Choroid plexus epithelial cell (primary cell): ENCODE data around the gene PNMA1.

Experiments
- DNase-seq: peaks from one replicate; pipeline ENCODE4 v3.0.0-alpha.2; 2010; ENCODE audit warnings: low read depth
- H3K4me3 ChIP-seq: 2 replicates; pipeline ENCODE4 v1.5.1; 2011; ENCODE audit warnings: low read depth, mild to moderate bottlenecking, control low read depth, low read length, moderate library complexity
- TF ChIP-seq, protein P1 (sequence below): conservative IDR thresholded peaks from 2 replicates; pipeline ENCODE4 v1.5.1; 2011; ENCODE audit warnings: low read depth, mild to moderate bottlenecking, control low read depth, inconsistent platforms, low read length, moderate library complexity

PNMA1 gene, protein sequence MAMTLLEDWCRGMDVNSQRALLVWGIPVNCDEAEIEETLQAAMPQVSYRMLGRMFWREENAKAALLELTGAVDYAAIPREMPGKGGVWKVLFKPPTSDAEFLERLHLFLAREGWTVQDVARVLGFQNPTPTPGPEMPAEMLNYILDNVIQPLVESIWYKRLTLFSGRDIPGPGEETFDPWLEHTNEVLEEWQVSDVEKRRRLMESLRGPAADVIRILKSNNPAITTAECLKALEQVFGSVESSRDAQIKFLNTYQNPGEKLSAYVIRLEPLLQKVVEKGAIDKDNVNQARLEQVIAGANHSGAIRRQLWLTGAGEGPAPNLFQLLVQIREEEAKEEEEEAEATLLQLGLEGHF

DNA sequence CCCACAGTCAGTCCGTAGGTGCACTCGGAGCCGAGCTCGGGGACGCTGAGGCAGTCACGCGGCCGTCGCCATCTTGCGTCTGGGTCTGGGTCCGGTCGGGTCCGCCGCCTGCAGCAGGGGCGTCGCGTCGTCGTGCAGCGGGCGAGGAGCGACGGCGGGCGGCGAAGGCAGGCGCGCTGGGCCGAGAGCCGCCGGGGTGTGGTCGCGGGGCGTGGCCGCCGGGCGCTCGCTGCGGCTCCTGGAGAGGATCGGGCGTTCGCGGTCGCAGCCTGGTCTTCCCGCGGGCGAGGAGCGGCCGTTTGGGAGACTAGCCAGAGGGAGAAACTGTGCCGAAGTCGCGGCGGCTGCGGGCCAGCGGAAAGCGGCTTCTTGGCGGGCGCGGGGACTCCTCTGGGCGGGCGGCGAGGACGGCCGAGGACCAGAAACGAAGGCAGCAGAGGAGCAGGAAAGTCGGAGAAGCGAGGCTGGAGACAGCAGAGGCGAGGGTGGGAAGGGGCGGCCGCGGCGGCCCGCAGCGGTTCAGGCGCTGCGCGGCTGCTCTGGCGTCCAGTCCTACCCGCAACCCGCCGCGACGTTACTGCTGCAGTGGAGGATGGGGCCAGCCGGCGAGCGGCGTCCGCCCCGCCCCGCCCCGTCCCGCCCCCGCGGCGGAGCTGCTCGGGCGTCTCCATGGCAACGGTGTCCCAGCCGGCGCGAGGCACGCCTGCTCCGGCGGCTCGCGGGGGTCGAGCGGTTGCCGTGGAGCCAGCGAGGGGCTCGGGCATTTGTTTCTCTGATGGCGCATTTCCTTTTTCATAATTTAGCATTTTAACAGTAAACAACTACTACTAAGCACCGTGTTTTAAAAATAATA lies at the start of gene PNMA1:
TSS of gene PNMA1 (minus strand) at position 582 of the 853 bp plus-strand sequence. CDS start 745 bp downstream, outside the sequence.
- H3K4me3 ChIP-seq: peak within 1 kb of the TSS; percentile 87
- peak; percentile 81 for DNase-seq
- TF ChIP-seq, protein P1, sequence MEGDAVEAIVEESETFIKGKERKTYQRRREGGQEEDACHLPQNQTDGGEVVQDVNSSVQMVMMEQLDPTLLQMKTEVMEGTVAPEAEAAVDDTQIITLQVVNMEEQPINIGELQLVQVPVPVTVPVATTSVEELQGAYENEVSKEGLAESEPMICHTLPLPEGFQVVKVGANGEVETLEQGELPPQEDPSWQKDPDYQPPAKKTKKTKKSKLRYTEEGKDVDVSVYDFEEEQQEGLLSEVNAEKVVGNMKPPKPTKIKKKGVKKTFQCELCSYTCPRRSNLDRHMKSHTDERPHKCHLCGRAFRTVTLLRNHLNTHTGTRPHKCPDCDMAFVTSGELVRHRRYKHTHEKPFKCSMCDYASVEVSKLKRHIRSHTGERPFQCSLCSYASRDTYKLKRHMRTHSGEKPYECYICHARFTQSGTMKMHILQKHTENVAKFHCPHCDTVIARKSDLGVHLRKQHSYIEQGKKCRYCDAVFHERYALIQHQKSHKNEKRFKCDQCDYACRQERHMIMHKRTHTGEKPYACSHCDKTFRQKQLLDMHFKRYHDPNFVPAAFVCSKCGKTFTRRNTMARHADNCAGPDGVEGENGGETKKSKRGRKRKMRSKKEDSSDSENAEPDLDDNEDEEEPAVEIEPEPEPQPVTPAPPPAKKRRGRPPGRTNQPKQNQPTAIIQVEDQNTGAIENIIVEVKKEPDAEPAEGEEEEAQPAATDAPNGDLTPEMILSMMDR: no peak

DNA sequence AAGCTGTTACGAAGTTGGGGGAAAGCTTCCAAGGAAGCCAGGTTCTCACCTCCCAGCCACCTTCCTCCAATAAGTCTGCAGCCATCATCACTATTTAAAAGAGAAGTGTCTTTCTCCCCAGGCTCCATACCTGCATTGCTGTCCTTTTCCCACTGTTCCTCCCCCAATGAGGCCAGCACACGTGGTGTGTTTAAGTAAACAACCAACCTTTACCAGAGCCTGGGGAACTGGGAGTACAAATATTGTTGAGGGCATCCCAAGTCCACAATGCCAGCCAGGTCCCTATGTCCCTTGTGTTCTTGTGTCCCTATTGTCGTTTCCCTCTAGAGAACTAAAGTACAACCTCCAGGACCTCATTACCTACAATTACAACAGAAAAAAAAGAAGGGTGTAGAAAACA lies 49.2 kb upstream of the PNMA1 start:
- TF ChIP-seq, protein P1: no peak
- DNase-seq: no peak
- no peak overlapping the region for H3K4me3 ChIP-seq

DNA sequence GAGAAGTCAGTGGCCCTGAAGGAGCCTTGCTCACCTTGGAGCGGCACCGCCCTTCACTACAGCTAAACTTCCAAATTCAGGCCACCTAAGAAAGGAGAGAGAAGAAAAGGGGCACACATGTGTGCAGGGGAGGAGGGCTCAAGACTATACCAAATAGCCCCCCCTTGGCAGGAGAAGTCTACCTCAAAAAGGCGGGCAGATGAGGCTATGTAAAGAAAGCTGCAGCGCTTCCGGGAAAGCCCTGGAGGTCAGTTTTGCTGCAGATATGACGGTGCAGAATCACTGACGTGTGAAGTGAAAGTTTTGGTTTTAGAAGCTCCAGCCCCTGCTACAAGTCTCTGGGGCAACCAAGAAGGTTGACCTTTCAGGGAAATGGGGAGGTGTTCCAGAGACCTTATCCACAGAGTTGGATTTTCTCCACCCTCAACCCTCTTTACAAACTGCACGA lies 48.2 kb upstream of the PNMA1 start:
- DNase-seq: no peak
- no peak overlapping the region for H3K4me3 ChIP-seq
- TF ChIP-seq, protein P1: no peak

DNA sequence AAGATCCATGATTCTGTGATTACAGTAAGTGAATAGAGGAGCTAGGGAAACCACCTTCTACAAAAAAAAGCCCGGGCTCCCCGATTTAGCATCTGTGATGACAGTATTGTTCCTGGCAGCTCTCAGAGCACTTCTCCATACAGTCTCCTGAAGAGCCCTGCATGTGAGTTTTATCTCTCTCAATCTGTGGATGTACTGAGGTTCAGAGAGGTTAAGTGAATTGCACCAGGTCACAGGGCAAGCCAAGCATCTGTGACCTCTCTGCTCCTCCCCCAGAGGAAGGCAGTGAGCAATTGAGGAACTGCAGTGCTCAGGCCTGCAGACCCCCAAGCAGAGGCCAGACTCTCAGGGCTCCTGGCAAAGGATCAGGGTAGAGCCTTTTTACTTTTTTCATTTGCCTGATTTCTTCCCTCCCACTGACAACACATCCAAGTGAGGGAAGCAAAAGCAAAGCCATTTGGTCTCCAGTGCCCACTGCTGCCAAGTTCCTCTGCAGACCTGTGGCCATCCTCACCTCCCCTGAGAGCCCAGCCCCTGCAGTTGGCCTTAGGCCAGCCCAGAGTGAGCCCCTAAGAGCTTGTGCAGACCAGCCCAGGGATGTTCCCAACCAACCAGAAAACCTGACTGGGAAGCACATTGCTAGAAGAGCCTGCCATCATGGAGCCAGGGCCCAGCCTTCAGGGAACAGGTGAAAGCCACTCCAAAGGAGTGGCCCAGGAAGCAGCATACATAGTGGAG lies 47.6 kb upstream of the PNMA1 start:
- TF ChIP-seq, protein P1: no peak
- no peak for DNase-seq
- no peak overlapping the region for H3K4me3 ChIP-seq

GRCh38 chr14:73760598-73761586 lies 46.7 kb upstream of the PNMA1 start:
- TF ChIP-seq, protein P1: no peak
- no peak for DNase-seq
- H3K4me3 ChIP-seq: peak overlapping the region; percentile 46
